GM12872 (cell line): ENCODE results near the gene TEPSIN.

Experiments
- TF ChIP-seq, protein P1 (sequence below): IDR thresholded peaks from 3 replicates; pipeline ENCODE4 v1.5.1; 2011; ENCODE audit warnings: low read depth, mild to moderate bottlenecking, low read length, moderate library complexity; ENCODE audit not compliant: insufficient read depth

Gene TEPSIN

GRCh38 chr17:81182596-81182995 is 56.3 kb downstream of the TEPSIN start:
- TF ChIP-seq, protein P1, sequence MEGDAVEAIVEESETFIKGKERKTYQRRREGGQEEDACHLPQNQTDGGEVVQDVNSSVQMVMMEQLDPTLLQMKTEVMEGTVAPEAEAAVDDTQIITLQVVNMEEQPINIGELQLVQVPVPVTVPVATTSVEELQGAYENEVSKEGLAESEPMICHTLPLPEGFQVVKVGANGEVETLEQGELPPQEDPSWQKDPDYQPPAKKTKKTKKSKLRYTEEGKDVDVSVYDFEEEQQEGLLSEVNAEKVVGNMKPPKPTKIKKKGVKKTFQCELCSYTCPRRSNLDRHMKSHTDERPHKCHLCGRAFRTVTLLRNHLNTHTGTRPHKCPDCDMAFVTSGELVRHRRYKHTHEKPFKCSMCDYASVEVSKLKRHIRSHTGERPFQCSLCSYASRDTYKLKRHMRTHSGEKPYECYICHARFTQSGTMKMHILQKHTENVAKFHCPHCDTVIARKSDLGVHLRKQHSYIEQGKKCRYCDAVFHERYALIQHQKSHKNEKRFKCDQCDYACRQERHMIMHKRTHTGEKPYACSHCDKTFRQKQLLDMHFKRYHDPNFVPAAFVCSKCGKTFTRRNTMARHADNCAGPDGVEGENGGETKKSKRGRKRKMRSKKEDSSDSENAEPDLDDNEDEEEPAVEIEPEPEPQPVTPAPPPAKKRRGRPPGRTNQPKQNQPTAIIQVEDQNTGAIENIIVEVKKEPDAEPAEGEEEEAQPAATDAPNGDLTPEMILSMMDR = no peak

DNA sequence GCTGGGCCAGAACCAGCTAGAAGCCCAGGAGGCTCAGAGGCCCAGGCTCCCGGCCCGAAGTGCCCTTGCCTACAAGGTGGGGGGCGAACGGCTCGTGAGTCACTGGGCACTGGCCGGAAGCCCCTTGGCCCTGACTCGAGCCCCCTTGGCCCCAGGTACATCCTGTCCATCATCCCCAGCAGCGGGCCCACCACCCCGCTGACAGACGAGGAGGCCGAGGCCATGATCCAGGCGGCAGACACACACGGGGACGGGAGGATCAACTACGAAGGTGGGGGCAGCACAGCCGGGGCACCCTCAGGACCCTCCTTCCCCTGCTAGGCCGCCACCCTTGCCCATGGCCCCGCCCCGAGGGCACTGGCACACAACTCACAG is 57.1 kb downstream of the TEPSIN start:
- TF ChIP-seq, protein P1 = no peak

GRCh38 chr17:81180836-81181810 is 57.7 kb downstream of the TEPSIN start:
- TF ChIP-seq, protein P1 = no peak

- TF ChIP-seq, protein P1 = no peak
Observed at GRCh38 chr17:81179861-81180260, 59.0 kb downstream of the TEPSIN start.

DNA sequence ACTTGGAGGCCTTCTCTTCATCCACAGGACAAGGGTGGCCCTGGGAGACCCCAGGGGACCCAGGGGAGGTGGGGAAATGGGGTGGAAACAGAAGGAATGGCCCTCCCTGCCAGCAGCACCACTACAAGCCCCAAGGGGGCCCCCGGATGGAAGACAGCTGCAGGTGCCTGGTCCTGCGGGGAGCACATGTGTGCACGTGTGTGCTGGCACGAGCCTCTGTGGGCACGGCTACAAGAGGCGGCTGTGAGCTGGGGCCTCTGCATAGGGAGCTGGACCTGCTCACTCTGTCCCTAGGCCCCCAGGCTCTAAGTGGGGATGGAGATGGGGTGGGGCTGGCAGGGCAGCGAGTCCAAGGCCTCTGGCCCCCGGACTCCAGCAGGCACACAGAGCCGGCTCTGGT is 59.6 kb downstream of the TEPSIN start:
- TF ChIP-seq, protein P1 = no peak
